NB4 (cell line): Measurements from ENCODE around the gene MICAL3.
"Not testable (repeated sequence)": the region's sequence is repeated elsewhere in the genome, so short reads cannot be mapped to it uniquely, and the experiment has no call there.

ENCODE experiments used
- DNase-seq: peaks from one replicate; pipeline ENCODE4 v3.0.0; 2010; ENCODE audit warnings: low read depth
- H3K4me3 ChIP-seq: one replicate; pipeline ENCODE4 v1.5.1; 2011; ENCODE audit warnings: mild to moderate bottlenecking, low read depth, low read length, moderate library complexity
- CTCF ChIP-seq: IDR thresholded peaks from one replicate; pipeline ENCODE4 v1.5.1; 2012; ENCODE audit warnings: low read depth, low read length
- MYC ChIP-seq: IDR thresholded peaks from 2 replicates; pipeline ENCODE4 v1.6.1; 2011; ENCODE audit warnings: low read depth, low read length
- POLR2A ChIP-seq: IDR thresholded peaks from 2 replicates; pipeline ENCODE4 v1.6.1; 2011; ENCODE audit warnings: mild to moderate bottlenecking; ENCODE audit not compliant: insufficient read length; ENCODE audit errors: extremely low read depth
- TF ChIP-seq, protein P1 (sequence below): IDR thresholded peaks from 2 replicates; pipeline ENCODE4 v1.6.1; 2011; ENCODE audit warnings: low read depth, low read length

Gene MICAL3

GRCh38 chr22:18024276-18024939 lies at the start of gene MICAL3:
Gene MICAL3, minus strand, starts transcription at chr22:18024561. Its CDS starts 117,749 bp downstream, at chr22:17906812.
- no peak within 1 kb of the TSS for H3K4me3 ChIP-seq
- no peak for TF ChIP-seq MYC
- TF ChIP-seq POLR2A: no peak
- TF ChIP-seq, protein P1, sequence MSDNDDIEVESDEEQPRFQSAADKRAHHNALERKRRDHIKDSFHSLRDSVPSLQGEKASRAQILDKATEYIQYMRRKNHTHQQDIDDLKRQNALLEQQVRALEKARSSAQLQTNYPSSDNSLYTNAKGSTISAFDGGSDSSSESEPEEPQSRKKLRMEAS: no peak
- TF ChIP-seq CTCF: peak; percentile 37
- DNase-seq: peak; percentile 69

GRCh38 chr22:18073927-18074326 lies 49.6 kb upstream of the MICAL3 start:
- H3K4me3 ChIP-seq, DNase-seq: not testable (repeated sequence)

DNA sequence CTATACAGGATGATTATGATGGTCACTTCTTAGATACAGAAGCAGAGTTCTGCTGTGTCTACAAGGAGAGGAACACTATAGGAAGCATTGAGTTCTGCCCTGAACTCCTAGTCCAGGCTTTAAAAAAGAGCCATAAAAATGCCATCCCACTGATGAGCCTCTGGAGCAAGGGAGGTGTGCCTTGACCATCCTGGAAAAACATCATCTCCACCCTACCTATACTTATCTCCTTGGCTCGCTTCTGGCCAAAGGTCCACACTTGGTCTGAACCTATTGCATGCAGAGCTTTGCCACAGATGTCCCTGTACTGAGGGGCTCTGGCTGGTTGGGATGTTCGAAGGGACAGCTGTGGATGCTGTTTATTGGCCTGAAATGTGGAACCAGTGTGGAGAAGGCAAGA lies 49.1 kb upstream of the MICAL3 start:
- DNase-seq: no peak
- TF ChIP-seq MYC (no peak), POLR2A (no peak), CTCF (no peak)
- TF ChIP-seq, protein P1: no peak
- H3K4me3 ChIP-seq: no peak overlapping the region

DNA sequence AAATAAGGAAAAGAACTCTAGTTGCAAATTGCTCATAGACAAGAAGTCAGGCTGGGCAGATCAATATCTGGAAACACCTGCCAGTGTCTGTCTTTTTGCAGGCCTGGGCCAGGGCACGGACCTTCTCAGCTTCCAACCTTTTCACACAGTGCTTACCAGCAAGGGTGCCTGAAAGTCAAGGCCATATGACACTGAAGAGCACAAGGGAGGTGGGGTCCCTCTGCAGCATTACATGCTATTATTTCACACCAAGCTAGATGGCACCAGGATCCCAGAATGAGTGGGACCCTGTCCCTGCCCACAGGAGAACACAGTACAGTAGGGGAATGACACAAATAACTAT lies 47.6 kb upstream of the MICAL3 start:
- no peak for DNase-seq
- TF ChIP-seq MYC (no peak), CTCF (no peak), POLR2A (no peak)
- TF ChIP-seq, protein P1: no peak
- no peak overlapping the region for H3K4me3 ChIP-seq

- not testable (repeated sequence) for H3K4me3 ChIP-seq, DNase-seq
Observed at GRCh38 chr22:18071307-18071967, 47.1 kb upstream of the MICAL3 start.

- no peak for DNase-seq
- no peak for TF ChIP-seq POLR2A
- TF ChIP-seq CTCF: peak; percentile 20
- H3K4me3 ChIP-seq: no peak overlapping the region
Observed at GRCh38 chr22:18070556-18071306, 46.4 kb upstream of the MICAL3 start.

GRCh38 chr22:18070041-18070440 lies 45.7 kb upstream of the MICAL3 start:
- no peak for DNase-seq
- TF ChIP-seq POLR2A (no peak), MYC (no peak), CTCF (no peak)
- TF ChIP-seq, protein P1: no peak
- H3K4me3 ChIP-seq: no peak overlapping the region
